Keratinocyte (primary cell): Measurements from ENCODE around the gene SMAD5.

Source experiments
- EZH2 ChIP-seq: IDR thresholded peaks from one replicate; pipeline ENCODE4 v1.6.1; 2012; ENCODE audit warnings: inconsistent platforms, mild to moderate bottlenecking, low read length, moderate library complexity
- TF ChIP-seq, protein P1 (sequence below), 3 experiments: IDR thresholded peaks in 1 of 3; conservative IDR thresholded peaks in 1 of 3; optimal IDR thresholded peaks in 1 of 3; 2 replicates in 2 of 3; 3 replicates in 1 of 3; pipeline versions ENCODE3 to v1.5.1; 2011; ENCODE audit warnings: low read length in 3 of 3, mild to moderate bottlenecking in 3 of 3, moderate library complexity in 2 of 3, control low read depth in 1 of 3, inconsistent platforms in 1 of 3; ENCODE audit not compliant: insufficient read depth in 2 of 3; ENCODE audit errors: extremely low read depth in 1 of 3

GRCh38 chr5:136090319-136090718 is 42.3 kb upstream of the SMAD5 start:
- TF ChIP-seq, protein P1, sequence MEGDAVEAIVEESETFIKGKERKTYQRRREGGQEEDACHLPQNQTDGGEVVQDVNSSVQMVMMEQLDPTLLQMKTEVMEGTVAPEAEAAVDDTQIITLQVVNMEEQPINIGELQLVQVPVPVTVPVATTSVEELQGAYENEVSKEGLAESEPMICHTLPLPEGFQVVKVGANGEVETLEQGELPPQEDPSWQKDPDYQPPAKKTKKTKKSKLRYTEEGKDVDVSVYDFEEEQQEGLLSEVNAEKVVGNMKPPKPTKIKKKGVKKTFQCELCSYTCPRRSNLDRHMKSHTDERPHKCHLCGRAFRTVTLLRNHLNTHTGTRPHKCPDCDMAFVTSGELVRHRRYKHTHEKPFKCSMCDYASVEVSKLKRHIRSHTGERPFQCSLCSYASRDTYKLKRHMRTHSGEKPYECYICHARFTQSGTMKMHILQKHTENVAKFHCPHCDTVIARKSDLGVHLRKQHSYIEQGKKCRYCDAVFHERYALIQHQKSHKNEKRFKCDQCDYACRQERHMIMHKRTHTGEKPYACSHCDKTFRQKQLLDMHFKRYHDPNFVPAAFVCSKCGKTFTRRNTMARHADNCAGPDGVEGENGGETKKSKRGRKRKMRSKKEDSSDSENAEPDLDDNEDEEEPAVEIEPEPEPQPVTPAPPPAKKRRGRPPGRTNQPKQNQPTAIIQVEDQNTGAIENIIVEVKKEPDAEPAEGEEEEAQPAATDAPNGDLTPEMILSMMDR (optimal IDR thresholded peaks at IDR 0.05 in 1 of 3, IDR thresholded peaks at IDR 0.05 in 1 of 3, conservative IDR thresholded peaks at IDR 0.05 in 1 of 3; ENCODE audit: extremely low read depth in 1 of 3, insufficient read depth in 2 of 3, low read length in 3 of 3): no peak
- no peak for TF ChIP-seq EZH2
